GM18909 (cell line): ENCODE results near the gene GRIN2A.

Source experiments
- ATAC-seq: cut with Tn5 transposase; IDR thresholded peaks from one replicate; pipeline ENCODE4 v1.9.1; 2021; ENCODE audit warnings: mild to moderate bottlenecking; ENCODE audit not compliant: unreplicated experiment, poor library complexity

GRIN2A gene

GRCh38 chr16:9840761-9841665 lies 341.2 kb downstream of the GRIN2A start:
- no peak for ATAC-seq

- no peak for ATAC-seq
Measured at GRCh38 chr16:9837481-9837880, 344.7 kb downstream of the GRIN2A start.

GRCh38 chr16:9836118-9836736 lies 346.0 kb downstream of the GRIN2A start:
- no peak for ATAC-seq

GRCh38 chr16:9827062-9827752 lies 355.0 kb downstream of the GRIN2A start:
- ATAC-seq: no peak

GRCh38 chr16:9826656-9827055 lies 355.6 kb downstream of the GRIN2A start:
- ATAC-seq: no peak

GRCh38 chr16:9824200-9825068 lies 357.8 kb downstream of the GRIN2A start:
- no peak for ATAC-seq

- no peak for ATAC-seq
Measured at GRCh38 chr16:9823510-9823909, 358.7 kb downstream of the GRIN2A start.

GRCh38 chr16:9821970-9822369 lies 360.3 kb downstream of the GRIN2A start:
- ATAC-seq: no peak

- ATAC-seq: no peak
Measured at GRCh38 chr16:9821331-9821730, 360.9 kb downstream of the GRIN2A start.

GRCh38 chr16:9820476-9821246 lies 361.6 kb downstream of the GRIN2A start:
- ATAC-seq: no peak

- no peak for ATAC-seq
Measured at GRCh38 chr16:9818702-9819101, 363.5 kb downstream of the GRIN2A start.

GRCh38 chr16:9817586-9817985 lies 364.6 kb downstream of the GRIN2A start:
- ATAC-seq: no peak

- no peak for ATAC-seq
Measured at GRCh38 chr16:9816644-9817043, 365.6 kb downstream of the GRIN2A start.

- no peak for ATAC-seq
Measured at GRCh38 chr16:9813665-9814064, 368.6 kb downstream of the GRIN2A start.

- no peak for ATAC-seq
Measured at GRCh38 chr16:9808210-9808609, 374.0 kb downstream of the GRIN2A start.

GRCh38 chr16:9807302-9807701 lies 374.9 kb downstream of the GRIN2A start:
- no peak for ATAC-seq

GRCh38 chr16:9805109-9805508 lies 377.1 kb downstream of the GRIN2A start:
- no peak for ATAC-seq

- no peak for ATAC-seq
Measured at GRCh38 chr16:9802160-9802559, 380.1 kb downstream of the GRIN2A start.

- ATAC-seq: no peak
Measured at GRCh38 chr16:9801651-9802050, 380.6 kb downstream of the GRIN2A start.
